D721Med (cell line): ENCODE results near the gene LHFPL2.
A peak's percentile ranks its signal among the peaks of the same experiment; 100 is the strongest.

Experiments
- DNase-seq: peaks from one replicate; pipeline ENCODE4 v3.0.0; 2011; ENCODE audit warnings: low spot score; ENCODE audit not compliant: insufficient read length
- FAIRE-seq: peaks from 2 replicates; lab custom pipeline; 2011; peaks lifted over from hg19 to GRCh38; lab: Jason Lieb, UNC
- TF ChIP-seq, protein P1 (sequence below): IDR thresholded peaks from 2 replicates; pipeline ENCODE4 v1.5.1; 2012; ENCODE audit warnings: mild to moderate bottlenecking, control low read depth; ENCODE audit not compliant: insufficient read depth; ENCODE audit errors: missing control alignments

Gene LHFPL2

DNA sequence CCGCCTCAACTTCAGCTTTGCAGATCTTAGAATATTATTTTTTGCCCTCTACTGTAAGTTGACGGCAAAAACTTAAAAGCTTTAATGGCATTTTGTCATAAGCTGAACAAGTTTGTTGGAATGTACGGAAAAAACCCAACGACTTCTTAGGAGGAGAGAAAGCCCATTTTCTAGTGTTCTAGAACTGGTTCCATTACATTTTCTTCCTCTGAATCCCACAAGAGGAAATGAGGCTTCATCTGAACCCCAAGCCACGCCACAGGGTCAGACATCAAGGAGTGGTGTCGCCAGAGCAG, 113.7 kb downstream of the LHFPL2 start:
- FAIRE-seq (no peak), DNase-seq (no peak)
- TF ChIP-seq, protein P1, sequence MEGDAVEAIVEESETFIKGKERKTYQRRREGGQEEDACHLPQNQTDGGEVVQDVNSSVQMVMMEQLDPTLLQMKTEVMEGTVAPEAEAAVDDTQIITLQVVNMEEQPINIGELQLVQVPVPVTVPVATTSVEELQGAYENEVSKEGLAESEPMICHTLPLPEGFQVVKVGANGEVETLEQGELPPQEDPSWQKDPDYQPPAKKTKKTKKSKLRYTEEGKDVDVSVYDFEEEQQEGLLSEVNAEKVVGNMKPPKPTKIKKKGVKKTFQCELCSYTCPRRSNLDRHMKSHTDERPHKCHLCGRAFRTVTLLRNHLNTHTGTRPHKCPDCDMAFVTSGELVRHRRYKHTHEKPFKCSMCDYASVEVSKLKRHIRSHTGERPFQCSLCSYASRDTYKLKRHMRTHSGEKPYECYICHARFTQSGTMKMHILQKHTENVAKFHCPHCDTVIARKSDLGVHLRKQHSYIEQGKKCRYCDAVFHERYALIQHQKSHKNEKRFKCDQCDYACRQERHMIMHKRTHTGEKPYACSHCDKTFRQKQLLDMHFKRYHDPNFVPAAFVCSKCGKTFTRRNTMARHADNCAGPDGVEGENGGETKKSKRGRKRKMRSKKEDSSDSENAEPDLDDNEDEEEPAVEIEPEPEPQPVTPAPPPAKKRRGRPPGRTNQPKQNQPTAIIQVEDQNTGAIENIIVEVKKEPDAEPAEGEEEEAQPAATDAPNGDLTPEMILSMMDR, result no peak

- FAIRE-seq (no peak), DNase-seq (no peak)
- TF ChIP-seq, protein P1, result no peak
These were observed 114.2 kb downstream of the LHFPL2 start for GRCh38 chr5:78534148-78534904.

GRCh38 chr5:78533356-78533755, 115.2 kb downstream of the LHFPL2 start:
- TF ChIP-seq, protein P1, result peak; percentile 58
- FAIRE-seq, result no peak
- DNase-seq, result no peak

DNA sequence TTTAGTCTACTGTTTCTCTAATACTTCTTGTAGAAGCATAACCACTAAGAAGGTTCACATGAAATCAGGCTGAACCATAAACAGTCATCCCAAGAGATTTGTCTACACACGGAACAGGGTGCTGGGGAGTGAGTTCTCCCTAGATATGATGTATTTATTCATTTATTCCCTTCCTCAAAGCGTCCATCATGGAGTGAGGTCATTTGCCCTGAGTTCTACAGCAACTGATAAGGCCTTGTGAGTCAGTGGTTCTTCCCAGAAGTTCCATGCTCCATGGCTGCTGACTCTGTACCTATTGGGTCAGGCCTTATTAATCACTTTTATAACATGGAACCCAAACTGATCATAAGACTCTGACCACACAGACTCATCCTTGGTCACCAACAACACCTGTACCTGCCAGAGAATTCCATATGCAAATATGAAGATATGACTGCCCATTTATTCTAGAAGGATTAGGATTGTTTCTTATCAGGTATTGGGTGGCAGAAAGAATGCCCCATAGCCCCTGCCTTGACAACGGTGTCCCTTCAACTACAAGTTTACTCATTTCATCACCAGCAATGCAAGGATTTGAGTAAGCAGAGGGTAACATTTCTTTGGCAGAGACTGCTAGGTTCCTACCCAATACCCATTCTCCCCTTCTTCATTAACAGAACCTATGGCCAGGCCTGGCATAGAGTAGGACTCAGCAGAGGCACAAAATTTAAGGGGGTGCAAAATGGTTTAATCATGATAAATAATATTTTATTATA, 118.1 kb downstream of the LHFPL2 start:
- FAIRE-seq, result no peak
- DNase-seq, result no peak
- TF ChIP-seq, protein P1, result no peak

DNA sequence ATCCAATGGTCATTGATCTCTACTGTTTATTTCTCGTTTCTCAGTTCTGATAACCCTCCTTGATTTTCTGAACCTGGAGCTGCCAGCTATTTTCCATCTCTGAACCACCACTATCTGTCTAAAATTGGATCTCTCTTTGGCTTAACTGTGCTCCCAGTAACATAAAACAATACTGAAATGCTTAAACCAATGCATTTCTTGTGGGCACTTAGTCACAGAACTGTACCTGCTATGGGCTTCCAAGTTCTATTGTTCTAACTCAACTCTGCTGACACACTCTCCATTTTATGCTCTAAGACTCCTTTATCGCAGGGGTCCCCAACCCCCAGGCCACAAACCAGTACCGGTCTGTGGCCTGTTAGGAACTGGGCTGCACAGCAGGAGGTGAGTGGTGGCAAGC, 120.6 kb downstream of the LHFPL2 start:
- DNase-seq, result no peak
- TF ChIP-seq, protein P1, result no peak
- no peak for FAIRE-seq

GRCh38 chr5:78527054-78527859, 121.3 kb downstream of the LHFPL2 start:
- TF ChIP-seq, protein P1, result no peak
- DNase-seq, result no peak
- no peak for FAIRE-seq
